GM13976 (cell line): ENCODE data around the gene PTPN2.

ENCODE experiments used
- DNase-seq: peaks from one replicate; pipeline ENCODE4 v3.0.0; 2012; ENCODE audit warnings: low spot score
- CTCF ChIP-seq: IDR thresholded peaks from 2 replicates; pipeline ENCODE4 v1.5.1; 2012; ENCODE audit warnings: borderline replicate concordance, mild to moderate bottlenecking; ENCODE audit not compliant: insufficient read depth; ENCODE audit errors: extremely low read depth, missing control alignments, control extremely low read depth
- in situ Hi-C: fragments of 300-500 bp; cut with MboI; formaldehyde crosslinking; loops from one replicate; pipeline ENCODE4 v1.12.0; 2022; ENCODE audit warnings: low sequenced_read_pairs, mixed read lengths, inconsistent platforms; ENCODE audit not compliant: unreplicated experiment

Gene PTPN2

GRCh38 chr18:12774982-12775381, 109.1 kb downstream of the PTPN2 start:
- no peak for DNase-seq
- no peak for TF ChIP-seq CTCF
- in situ Hi-C loops, result no loop called here

- DNase-seq, result no peak
- in situ Hi-C loops, result no loop called here
- no peak for TF ChIP-seq CTCF
These were observed 110.7 kb downstream of the PTPN2 start for GRCh38 chr18:12773369-12773768.

GRCh38 chr18:12772111-12772510, 111.9 kb downstream of the PTPN2 start:
- DNase-seq, result no peak
- TF ChIP-seq CTCF, result no peak
- in situ Hi-C loops, result no loop called here

- DNase-seq, result no peak
- no peak for TF ChIP-seq CTCF
- in situ Hi-C loops, result no loop called here
These were observed 113.4 kb downstream of the PTPN2 start for GRCh38 chr18:12770469-12771219.

- no peak for DNase-seq
- TF ChIP-seq CTCF, result no peak
- in situ Hi-C loops, result no loop called here
These were observed 114.2 kb downstream of the PTPN2 start for GRCh38 chr18:12769644-12770440.

- DNase-seq, result no peak
- no peak for TF ChIP-seq CTCF
- in situ Hi-C loops, result no loop called here
These were observed 114.9 kb downstream of the PTPN2 start for GRCh38 chr18:12769136-12769535.

- in situ Hi-C loops, result no loop called here
- no peak for TF ChIP-seq CTCF
- no peak for DNase-seq
These were observed 115.4 kb downstream of the PTPN2 start for GRCh38 chr18:12768625-12769024.
